K562 (cell line): ENCODE data around the gene PKLR. TPM values are rescaled to one million over a fixed set of nuclear protein-coding genes. Genes with fewer than 3 reads are reported as not detected.

Experiments used
- DEAF1 ChIP-seq: fragments of 450-650 bp; formaldehyde crosslinking; IDR thresholded peaks from 2 replicates; pipeline ENCODE4 v1.4.0; 2020; ENCODE audit warnings: mild to moderate bottlenecking, moderate library complexity
- DIDO1 ChIP-seq: fragments of 450-650 bp; IDR thresholded peaks from 2 replicates; pipeline ENCODE4 v1.6.1; 2016; ENCODE audit warnings: low read depth, missing biosample characterization, missing genetic modification characterization
- ETS2 ChIP-seq: IDR thresholded peaks from 2 replicates; pipeline ENCODE4 v1.6.1; 2016; ENCODE audit warnings: borderline replicate concordance, missing genetic modification characterization, mild to moderate bottlenecking, moderate library complexity, missing compliant biosample characterization; ENCODE audit not compliant: poor library complexity, severe bottlenecking
- ETV6 ChIP-seq, 3 experiments: fragments of 150-350 bp in 1 of 3; sonication (generic) in 1 of 3; formaldehyde crosslinking in 1 of 3; IDR thresholded peaks; 2 replicates each; pipeline versions ENCODE4 v1.6.1 to v1.8.0; 2014 to 2022; ENCODE audit warnings: borderline replicate concordance in 2 of 3, low read depth in 2 of 3, antibody characterized with exemption in 1 of 3, low read length in 1 of 3, mild to moderate bottlenecking in 1 of 3, missing genetic modification reagents in 1 of 3
- HIVEP1 ChIP-seq: fragments of 250-450 bp; sonication (Bioruptor Pico); IDR thresholded peaks from 2 replicates; pipeline ENCODE4 v1.4.0; 2020; ENCODE audit warnings: mild to moderate bottlenecking
- HNRNPH1 ChIP-seq: fragments of 200-400 bp; formaldehyde crosslinking; optimal IDR thresholded peaks from 2 replicates; pipeline ENCODE3; 2017; ENCODE audit warnings: low read depth, mild to moderate bottlenecking, low read length, moderate library complexity
- ILF3 ChIP-seq: fragments of 450-650 bp; IDR thresholded peaks from 2 replicates; pipeline ENCODE4 v1.6.1; 2018; ENCODE audit warnings: antibody characterized with exemption, mild to moderate bottlenecking, moderate library complexity, borderline replicate concordance
- KLF1 ChIP-seq: fragments of 450-650 bp; IDR thresholded peaks from 2 replicates; pipeline ENCODE4 v1.6.1; 2016; ENCODE audit warnings: missing genetic modification characterization, missing compliant biosample characterization
- KLF10 ChIP-seq: fragments of 250-450 bp; sonication (Bioruptor Pico); IDR thresholded peaks from 2 replicates; pipeline ENCODE4 v1.6.1; 2021; ENCODE audit warnings: matching md5 sums
- LCOR ChIP-seq: sonication (generic); formaldehyde crosslinking; IDR thresholded peaks from 2 replicates; pipeline ENCODE4 v1.8.0; 2022; ENCODE audit warnings: mild to moderate bottlenecking, missing genetic modification reagents
- NFIC ChIP-seq: fragments of 450-650 bp; IDR thresholded peaks from 2 replicates; pipeline ENCODE4 v1.6.1; 2017; ENCODE audit warnings: mild to moderate bottlenecking, inconsistent platforms
- POLR2AphosphoS2 ChIP-seq: IDR thresholded peaks from 2 replicates; pipeline ENCODE4 v1.6.1; 2012; ENCODE audit warnings: low read length, improper control_type of control experiment
- SOX6 ChIP-seq: fragments of 450-650 bp; IDR thresholded peaks from 2 replicates; pipeline ENCODE4 v1.6.1; 2014; ENCODE audit warnings: mild to moderate bottlenecking
- SRF ChIP-seq, 2 experiments: fragments of 250-450, 450-650 bp in 1 of 2; sonication (Bioruptor Pico) in 1 of 2; sonication (generic) in 1 of 2; formaldehyde crosslinking; IDR thresholded peaks; 2 replicates each; pipeline versions ENCODE4 v1.5.0 to v1.5.1; 2020 to 2022; ENCODE audit warnings: mild to moderate bottlenecking in 1 of 2, missing genetic modification reagents in 1 of 2
- TOE1 ChIP-seq, 2 experiments: fragments of 450-650 bp in 1 of 2; sonication (generic) in 1 of 2; formaldehyde crosslinking in 1 of 2; IDR thresholded peaks; 2 replicates each; pipeline versions ENCODE4 v1.7.1 to v1.8.0; 2016 to 2022; ENCODE audit warnings: borderline replicate concordance in 2 of 2, mild to moderate bottlenecking in 2 of 2, antibody characterized with exemption in 1 of 2, inconsistent platforms in 1 of 2, low read depth in 1 of 2, missing genetic modification reagents in 1 of 2, moderate library complexity in 1 of 2
- ZBTB7A ChIP-seq: IDR thresholded peaks from 2 replicates; pipeline ENCODE4 v1.6.1; 2011; ENCODE audit warnings: low read depth, mild to moderate bottlenecking, low read length, moderate library complexity, borderline replicate concordance; ENCODE audit not compliant: control insufficient read depth
- ZNF197 ChIP-seq: fragments of 200-800 bp; sonication (Bioruptor generic); IDR thresholded peaks from 2 replicates; pipeline ENCODE4 v1.6.1; 2016; ENCODE audit warnings: low read depth, missing genetic modification characterization, missing compliant biosample characterization
- ZNF212 ChIP-seq: fragments of 450-650 bp; formaldehyde crosslinking; IDR thresholded peaks from 2 replicates; pipeline ENCODE4 v1.4.0; 2020; ENCODE audit warnings: mild to moderate bottlenecking
- polyA plus RNA-seq, 8 experiments: library from polyadenylated mRNA; depleted of rRNA in 4 of 8; stranded (reverse) in 5 of 8; unstranded in 3 of 8; fragments of >200 nt; fragmentation: Nextera tagmentation in 2 of 8; fragmentation: Illumina TruSeq in 1 of 8; extraction: Ambion mirVana in 2 of 8; extraction: Trizol in 1 of 8; gene quantifications; 2 replicates each; pipeline versions ENCODE4 v1.2.1 to v1.2.3, GENCODE V29; 2011 to 2014; ENCODE audit warnings: inconsistent platforms in 1 of 8, missing spikeins in 1 of 8
- total RNA-seq, 7 experiments: library from RNA; depleted of rRNA in 6 of 7; stranded (reverse); fragments of >200 nt in 6 of 7; fragmentation: Illumina TruSeq in 2 of 7; extraction: Trizol in 2 of 7; gene quantifications; 2 replicates each; pipeline versions ENCODE4 v1.2.1 to v1.2.3, GENCODE V29; 2011 to 2021; ENCODE audit warnings: low replicate concordance in 1 of 7

Gene PKLR
- total and polyA plus RNA-seq, 9 of the 15 experiments (the other 6 are each of a cell fraction or from before 2014, with no cell fraction given) = 10.7 to 78.4 (median 38.2) TPM

- no peak for TF ChIP-seq ZNF212 (CRISPR knock-in tag)
- TF ChIP-seq NFIC = no peak
- TF ChIP-seq ZNF197 = no peak; the same call in 1 of the 2 replicates
- peak; percentile 64 for TF ChIP-seq DEAF1
- peak; percentile 46; the same call in 1 of the 2 replicates for TF ChIP-seq SOX6
- TF ChIP-seq TOE1 (IDR thresholded peaks at IDR 0.05; ENCODE audit: borderline replicate concordance) = no peak
- no peak for TF ChIP-seq TOE1 (CRISPR knock-in tag; IDR thresholded peaks at IDR 0.05; ENCODE audit: borderline replicate concordance, low read depth)
- no peak for TF ChIP-seq POLR2AphosphoS2
- TF ChIP-seq ILF3 = no peak
- TF ChIP-seq ZBTB7A = peak; percentile 95; the same call in 1 of the 2 replicates
- no peak for TF ChIP-seq KLF10 (CRISPR knock-in tag)
- TF ChIP-seq KLF1 (tag) = 0 out of 2 replicates have a peak, but pooled peaks have one; percentile 40
- peak in 1 of 2 experiments; percentile 61; a peak in 1 of 4 replicates for TF ChIP-seq SRF (CRISPR knock-in tag; IDR thresholded peaks at IDR 0.05)
- TF ChIP-seq HNRNPH1 = no peak
- TF ChIP-seq ETS2 (tag) = no peak
- no peak for TF ChIP-seq ETV6 (IDR thresholded peaks at IDR 0.05; ENCODE audit: borderline replicate concordance in 1 of 2, low read depth in 2 of 2, low read length in 1 of 2)
- 0 out of 2 replicates have a peak, but pooled peaks have one; percentile 42 for TF ChIP-seq ETV6 (CRISPR knock-in tag; IDR thresholded peaks at IDR 0.05; ENCODE audit: borderline replicate concordance)
- peak; percentile 72; the same call in 1 of the 2 replicates for TF ChIP-seq LCOR
- no peak for TF ChIP-seq DIDO1
- no peak for TF ChIP-seq HIVEP1 (CRISPR knock-in tag)
Observed at GRCh38 chr1:155277070-155277901, 24.0 kb downstream of the PKLR start, which contains the start of gene HCN3 (continued).
